NB4 (cell line): ENCODE data around the gene NDUFB6.
A peak's percentile ranks its signal among the peaks of the same experiment; 100 is the strongest.

Experiments used
- DNase-seq: peaks from one replicate; pipeline ENCODE4 v3.0.0; 2010; ENCODE audit warnings: low read depth
- H3K4me3 ChIP-seq: one replicate; pipeline ENCODE4 v1.5.1; 2011; ENCODE audit warnings: mild to moderate bottlenecking, low read depth, low read length, moderate library complexity
- CTCF ChIP-seq: IDR thresholded peaks from one replicate; pipeline ENCODE4 v1.5.1; 2012; ENCODE audit warnings: low read depth, low read length
- MYC ChIP-seq: IDR thresholded peaks from 2 replicates; pipeline ENCODE4 v1.6.1; 2011; ENCODE audit warnings: low read depth, low read length
- POLR2A ChIP-seq: IDR thresholded peaks from 2 replicates; pipeline ENCODE4 v1.6.1; 2011; ENCODE audit warnings: mild to moderate bottlenecking; ENCODE audit not compliant: insufficient read length; ENCODE audit errors: extremely low read depth
- TF ChIP-seq, protein P1 (sequence below): IDR thresholded peaks from 2 replicates; pipeline ENCODE4 v1.6.1; 2011; ENCODE audit warnings: low read depth, low read length

Gene NDUFB6

GRCh38 chr9:32545884-32546283, 27.1 kb downstream of the NDUFB6 start:
- no peak overlapping the region for H3K4me3 ChIP-seq
- no peak for TF ChIP-seq POLR2A
- TF ChIP-seq, protein P1, sequence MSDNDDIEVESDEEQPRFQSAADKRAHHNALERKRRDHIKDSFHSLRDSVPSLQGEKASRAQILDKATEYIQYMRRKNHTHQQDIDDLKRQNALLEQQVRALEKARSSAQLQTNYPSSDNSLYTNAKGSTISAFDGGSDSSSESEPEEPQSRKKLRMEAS, result no peak
- no peak for TF ChIP-seq CTCF
- TF ChIP-seq MYC, result no peak

GRCh38 chr9:32543047-32543446, 29.9 kb downstream of the NDUFB6 start:
- H3K4me3 ChIP-seq, result no peak overlapping the region
- no peak for DNase-seq
- no peak for TF ChIP-seq POLR2A
- no peak for TF ChIP-seq MYC
- TF ChIP-seq CTCF, result no peak
- TF ChIP-seq, protein P1, result no peak

More at GRCh38 chr9:32545884-32546283, 27.1 kb downstream of the NDUFB6 start:
- no peak for DNase-seq

DNA sequence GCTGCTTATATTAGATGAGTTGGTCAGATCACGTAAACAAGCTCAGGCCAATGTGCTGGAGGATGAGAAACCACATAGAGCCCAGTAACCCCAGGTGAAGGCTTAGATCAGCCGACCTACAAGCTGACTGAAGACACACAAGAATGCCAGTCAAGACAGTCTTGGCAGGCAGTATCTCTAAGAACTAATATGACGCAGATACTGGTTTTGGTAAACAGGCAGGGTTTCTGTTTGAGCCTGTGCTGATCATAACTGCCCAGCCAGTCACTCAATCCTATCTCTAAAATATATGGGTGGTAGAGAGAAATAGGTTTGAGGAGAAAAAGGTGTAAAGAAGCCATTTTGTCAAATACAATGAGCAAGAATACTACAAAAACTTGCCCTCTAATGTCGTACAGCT, 39.1 kb downstream of the NDUFB6 start:
- TF ChIP-seq CTCF, result no peak
- TF ChIP-seq MYC, result no peak
- TF ChIP-seq, protein P1, result no peak
- TF ChIP-seq POLR2A, result no peak
- H3K4me3 ChIP-seq, result no peak overlapping the region
- no peak for DNase-seq

DNA sequence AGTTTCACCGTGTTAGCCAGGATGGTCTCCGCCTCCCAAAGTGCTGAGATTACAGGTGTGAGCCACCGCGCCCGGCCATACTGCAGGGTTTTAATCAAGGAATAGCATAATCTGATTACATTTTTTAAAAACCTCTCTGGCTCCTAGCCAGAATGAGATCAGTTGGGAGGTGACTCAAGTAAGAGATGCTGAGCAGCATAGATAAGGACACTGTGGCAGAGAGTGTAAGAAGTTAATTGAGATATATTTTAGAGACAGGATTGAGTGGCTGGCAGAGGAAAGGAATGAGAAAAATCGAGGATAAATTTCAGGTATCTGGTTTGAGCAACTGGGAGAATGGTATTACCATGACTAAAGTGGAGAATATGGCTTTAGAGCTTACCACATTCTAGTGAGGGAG, 39.6 kb downstream of the NDUFB6 start:
- TF ChIP-seq, protein P1, result no peak
- TF ChIP-seq MYC (no peak), CTCF (no peak)
- H3K4me3 ChIP-seq, result no peak overlapping the region
- DNase-seq, result no peak

GRCh38 chr9:32526707-32527048, 46.3 kb downstream of the NDUFB6 start:
- peak overlapping the region; percentile 86 for H3K4me3 ChIP-seq
- no peak for TF ChIP-seq CTCF
- TF ChIP-seq, protein P1, result 0 out of 2 replicates have a peak, but pooled peaks have one; percentile 4
- no peak for DNase-seq

- TF ChIP-seq MYC (peak; percentile 17; the same call in 1 of the 2 replicates), CTCF (peak; percentile 61), POLR2A (peak; percentile 20)
- TF ChIP-seq, protein P1, result peak; percentile 66
- H3K4me3 ChIP-seq, result peak within 1 kb of the TSS; percentile 86
- DNase-seq, result peak; percentile 89
These were observed 46.8 kb downstream of the NDUFB6 start, which contains the start of gene RIGI for GRCh38 chr9:32526041-32526706. TSS of gene RIGI (minus strand) at chr9:32526196. CDS start at chr9:32526166, 30 bp downstream.
